KBM-7 (cell line): ENCODE data around the gene ZNF287.

ENCODE experiments used
- DNase-seq: peaks from one replicate; pipeline ENCODE4 v3.0.0-alpha.2; 2015
- in situ Hi-C: fragments of 300-500 bp; cut with MboI; formaldehyde crosslinking; loops from 2 replicates; pipeline ENCODE4 v1.14.3; 2020; ENCODE audit warnings: low sequenced_read_pairs, low pct_unique_long_range_greater_than_20kb, mixed read lengths

The ZNF287 gene

GRCh38 chr17:16519021-16519420 lies 50.0 kb downstream of the ZNF287 start:
- DNase-seq, result no peak
- in situ Hi-C loops, result no loop called here

GRCh38 chr17:16517477-16517876 lies 51.5 kb downstream of the ZNF287 start:
- in situ Hi-C loops, result no loop called here
- DNase-seq, result no peak

GRCh38 chr17:16516594-16517051 lies 52.4 kb downstream of the ZNF287 start:
- peak; percentile 70 for DNase-seq
- in situ Hi-C loops, result no loop called here

DNA sequence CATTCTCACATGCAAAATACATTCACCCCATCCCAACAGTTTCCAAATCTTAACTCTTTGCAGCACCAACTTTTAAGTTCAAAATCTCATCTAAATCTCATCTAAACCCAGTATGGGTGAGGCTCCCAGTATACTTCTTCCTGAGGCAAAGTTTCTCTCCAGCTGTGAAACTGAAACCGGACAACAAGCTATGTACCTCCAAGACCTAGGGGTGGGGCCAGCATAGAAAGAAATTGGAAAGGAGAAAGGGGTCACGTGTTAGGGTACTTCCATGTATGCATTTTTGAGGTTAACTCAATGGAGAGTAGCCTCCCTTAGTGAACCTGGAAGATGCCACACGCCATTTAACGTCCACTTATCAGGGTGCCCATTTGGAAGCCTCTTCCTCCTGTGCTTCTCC lies 53.1 kb downstream of the ZNF287 start:
- in situ Hi-C loops, result no loop called here

DNA sequence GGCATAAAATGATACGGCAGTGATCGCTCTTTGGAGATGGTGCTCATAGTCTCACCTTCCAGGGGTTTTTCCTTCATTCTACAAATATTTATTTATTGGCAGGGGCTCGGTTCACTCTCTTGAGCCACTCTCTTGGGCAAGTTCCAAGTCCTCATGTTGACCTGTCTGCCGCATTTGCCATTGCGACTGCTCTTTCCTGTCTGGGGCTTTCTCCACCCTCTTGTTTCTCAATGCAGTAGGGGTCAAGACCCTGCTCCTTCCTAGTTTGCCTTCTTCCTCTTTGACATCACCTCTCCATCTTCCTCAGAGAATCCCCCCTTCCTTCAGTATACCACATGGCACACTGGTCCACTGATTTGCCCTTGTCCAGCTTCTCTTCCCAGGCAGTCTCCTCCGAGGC lies 55.1 kb downstream of the ZNF287 start:
- in situ Hi-C loops, result no loop called here
- DNase-seq, result no peak

More for the DNA sequence above, 53.1 kb downstream of the ZNF287 start:
- no peak for DNase-seq

- in situ Hi-C loops, result no loop called here
- DNase-seq, result peak; percentile 47
These were observed 57.0 kb downstream of the ZNF287 start for GRCh38 chr17:16512011-16512410.

- in situ Hi-C loops, result no loop called here
- no peak for DNase-seq
These were observed 57.4 kb downstream of the ZNF287 start for GRCh38 chr17:16511593-16511992.

DNA sequence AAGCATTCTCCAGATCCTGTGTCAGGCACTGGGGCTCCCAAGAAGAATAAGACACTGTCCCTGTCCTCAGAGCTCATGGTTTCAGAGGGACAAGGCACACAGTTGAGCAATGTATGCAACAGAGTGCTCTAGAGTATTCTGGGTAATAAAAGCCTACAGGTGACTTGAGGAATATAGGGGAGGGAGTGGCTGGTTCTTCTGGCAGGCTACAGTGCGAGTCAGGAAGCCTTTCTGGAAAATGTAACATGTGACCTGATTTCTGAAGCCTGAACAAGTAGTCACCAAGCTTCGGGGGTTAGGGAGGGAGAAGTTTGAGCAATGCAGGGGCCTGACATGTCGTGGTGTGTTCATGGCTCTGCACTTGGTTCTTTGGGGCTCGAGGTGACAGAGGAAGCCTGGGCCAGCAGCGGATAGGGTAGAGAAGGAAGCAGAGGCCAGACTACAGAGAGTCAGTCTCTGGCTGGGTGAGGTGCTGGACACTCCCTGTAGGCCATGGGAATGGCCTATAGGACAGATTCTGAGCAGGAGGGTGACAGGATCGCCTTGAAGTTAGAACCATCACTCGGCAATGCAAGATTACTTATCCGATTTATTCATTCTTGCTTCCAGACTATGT lies 61.0 kb downstream of the ZNF287 start:
- no peak for DNase-seq
- in situ Hi-C loops, result no loop called here

- no peak for DNase-seq
- in situ Hi-C loops, result no loop called here
These were observed 62.8 kb downstream of the ZNF287 start for GRCh38 chr17:16506188-16506587.

DNA sequence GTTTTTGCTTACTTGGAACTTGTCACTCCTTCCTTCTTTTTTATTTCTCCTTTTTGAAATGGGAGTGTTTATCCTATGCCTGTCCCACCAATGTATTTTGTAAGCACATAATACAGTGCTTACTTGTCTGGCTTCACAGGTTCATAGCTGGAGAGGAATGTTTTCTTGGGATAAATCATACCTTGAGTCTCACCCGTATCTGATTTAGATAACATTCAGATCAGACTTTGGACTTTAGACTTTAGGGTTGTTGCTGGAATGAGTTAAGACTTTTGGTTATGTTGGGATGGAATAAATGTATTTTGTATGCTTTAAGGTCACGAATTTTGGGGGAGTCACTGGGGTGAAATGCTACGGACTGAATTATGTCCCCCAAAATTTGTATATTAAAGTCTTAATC lies 64.0 kb downstream of the ZNF287 start:
- in situ Hi-C loops, result no loop called here
- no peak for DNase-seq
